GM18526 (cell line): ENCODE measurements around the gene AOC2.

ENCODE experiments used
- POLR2A ChIP-seq: IDR thresholded peaks from 3 replicates; pipeline ENCODE4 v1.6.1; 2011; ENCODE audit not compliant: insufficient read length; ENCODE audit errors: extremely low read depth

Gene AOC2

GRCh38 chr17:42866631-42867575 is 22.5 kb downstream of the AOC2 start:
- no peak for TF ChIP-seq POLR2A

DNA sequence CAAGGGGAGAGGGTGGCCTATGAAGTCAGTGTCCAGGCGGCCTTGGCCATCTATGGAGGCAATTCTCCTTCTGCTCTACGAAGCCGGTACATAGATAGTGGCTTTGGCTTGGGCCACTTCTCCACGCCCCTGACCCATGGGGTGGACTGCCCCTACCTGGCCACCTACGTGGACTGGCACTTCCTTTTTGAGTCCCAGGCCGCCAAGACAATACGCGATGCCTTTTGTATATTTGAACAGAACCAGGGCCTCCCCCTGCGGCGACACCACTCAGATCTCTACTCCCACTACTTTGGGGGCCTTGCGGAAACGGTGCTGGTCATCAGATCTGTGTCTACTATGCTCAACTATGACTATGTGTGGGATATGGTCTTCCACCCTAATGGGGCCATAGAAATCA is 24.0 kb downstream of the AOC2 start:
- no peak for TF ChIP-seq POLR2A

GRCh38 chr17:42871647-42872046 is 27.3 kb downstream of the AOC2 start:
- no peak for TF ChIP-seq POLR2A

- TF ChIP-seq POLR2A = no peak
Measured at GRCh38 chr17:42872251-42872965, 28.0 kb downstream of the AOC2 start.

DNA sequence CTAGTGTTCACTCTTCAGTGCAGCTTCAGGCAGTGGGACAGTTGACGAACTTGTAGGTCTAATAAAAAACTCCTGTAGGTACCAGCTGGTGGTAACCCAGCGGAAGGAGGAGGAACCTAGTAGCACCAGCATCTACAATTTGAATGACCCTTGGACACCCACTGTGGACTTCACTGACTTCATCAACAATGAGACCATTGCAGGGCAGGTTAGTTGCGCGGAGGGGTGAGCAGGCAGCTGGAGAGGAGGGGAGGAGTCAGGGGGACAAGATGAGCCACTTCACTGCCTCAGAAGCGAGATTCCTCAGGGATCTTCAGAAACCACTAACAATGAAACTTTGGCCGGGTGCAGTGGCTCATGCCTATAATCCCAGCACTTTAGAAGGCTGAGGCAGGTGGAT is 28.9 kb downstream of the AOC2 start:
- TF ChIP-seq POLR2A = no peak

DNA sequence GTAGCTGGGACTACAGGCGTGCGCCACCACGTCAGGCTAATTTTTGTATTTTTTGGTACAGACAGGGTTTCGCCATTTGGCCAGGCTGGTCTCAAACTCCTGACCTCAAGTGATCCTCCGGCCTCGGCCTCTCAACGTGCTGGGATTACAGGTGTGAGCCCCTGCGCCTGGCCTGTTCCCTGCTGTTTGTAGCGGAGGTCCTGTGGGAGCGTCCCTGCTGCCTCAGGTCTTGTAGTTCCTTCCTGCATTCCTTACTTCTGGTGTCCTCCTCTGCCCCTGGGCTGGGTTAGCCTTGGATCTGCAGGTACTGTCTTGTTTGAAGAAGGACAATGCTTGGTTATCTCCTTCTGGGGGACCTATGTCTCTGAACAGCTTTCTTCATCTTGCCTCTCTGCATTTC is 32.7 kb downstream of the AOC2 start:
- no peak for TF ChIP-seq POLR2A

DNA sequence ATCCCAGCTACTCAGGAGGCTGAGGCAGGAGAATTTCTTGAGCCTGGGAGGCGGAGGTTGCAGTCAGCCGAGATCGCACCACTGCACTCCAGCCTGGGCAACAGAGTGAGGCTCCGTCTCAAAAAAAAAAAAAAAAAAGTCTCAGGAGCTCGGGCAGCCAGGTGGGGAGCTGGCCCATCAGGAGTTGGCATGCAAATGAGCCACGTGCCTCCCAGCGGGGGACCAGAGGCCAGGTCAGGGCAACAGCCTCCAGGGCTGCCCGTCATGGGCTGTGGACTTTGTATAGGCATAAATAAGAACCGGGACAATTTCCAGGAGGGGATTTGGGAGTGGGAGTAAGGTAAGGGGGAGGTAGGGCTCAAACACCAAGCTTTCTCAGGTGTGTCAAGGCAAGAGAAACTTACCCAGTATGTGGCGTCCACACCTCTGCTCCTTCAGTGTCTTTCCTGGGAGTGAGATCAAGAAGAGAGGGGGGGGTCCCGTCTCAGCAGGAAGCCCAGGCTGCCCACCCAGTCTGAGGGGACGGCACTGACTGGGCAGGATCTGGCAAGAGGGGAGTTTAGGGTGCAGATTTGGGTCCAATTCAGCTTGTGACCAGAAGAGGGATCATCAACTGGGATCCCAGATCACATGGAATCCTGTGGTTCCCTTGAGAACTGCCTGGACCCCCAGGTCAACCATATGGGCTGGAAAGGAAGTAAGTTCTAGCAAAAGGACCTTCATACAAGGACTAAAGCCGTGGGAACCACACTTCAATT is 33.9 kb downstream of the AOC2 start:
- TF ChIP-seq POLR2A = no peak

DNA sequence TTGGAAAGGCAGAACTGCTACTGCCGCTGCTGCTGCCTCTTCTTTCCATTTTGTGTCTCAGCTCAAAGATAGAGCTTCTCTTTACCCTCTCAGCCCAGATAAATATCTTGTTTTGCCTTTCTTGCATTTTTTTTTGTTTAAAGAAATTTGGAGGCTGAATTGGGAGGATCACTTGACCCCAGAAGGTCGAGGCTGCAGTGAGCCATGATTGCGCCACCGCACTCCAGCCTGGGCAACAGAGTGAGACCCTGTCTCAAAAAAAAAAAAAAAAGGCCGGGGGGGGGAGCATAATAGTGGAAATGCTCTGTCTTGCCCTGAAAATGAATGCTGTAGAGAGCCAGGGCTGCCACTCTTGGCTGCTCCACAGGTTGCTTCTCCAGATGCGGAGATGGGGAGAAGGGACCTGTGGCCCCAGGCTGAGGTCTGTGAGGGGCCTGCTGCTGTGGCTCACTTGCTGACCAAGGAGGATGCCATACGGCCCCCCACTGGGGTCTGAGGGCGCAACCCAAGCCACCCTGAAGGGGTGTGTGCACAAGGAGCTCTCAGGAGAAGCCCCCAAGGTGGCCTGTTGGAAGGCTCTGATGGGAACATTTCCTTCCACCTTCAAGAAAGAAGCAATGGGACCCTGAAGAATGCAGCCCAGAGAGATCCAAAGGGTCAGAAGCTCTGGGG is 34.7 kb downstream of the AOC2 start:
- TF ChIP-seq POLR2A = no peak

DNA sequence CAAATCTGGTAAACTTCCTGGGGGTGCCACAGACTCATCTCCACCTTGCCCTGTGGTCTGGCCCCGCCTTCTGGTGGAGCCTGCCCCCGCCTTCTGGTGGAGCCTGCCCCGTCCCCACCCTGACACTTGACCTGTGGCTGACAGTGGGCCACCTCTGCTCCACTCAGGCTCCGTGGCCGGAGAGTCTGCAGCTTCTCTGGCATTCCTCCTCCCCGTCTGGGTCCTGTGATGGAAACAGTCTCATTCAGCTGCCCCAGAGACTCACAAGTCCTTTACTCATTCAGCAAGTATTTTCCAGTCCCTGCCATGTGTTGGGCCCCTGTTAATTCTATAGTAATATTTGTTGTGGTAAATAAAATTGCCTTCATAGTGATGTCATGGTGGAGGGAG is 35.2 kb downstream of the AOC2 start:
- TF ChIP-seq POLR2A = no peak

DNA sequence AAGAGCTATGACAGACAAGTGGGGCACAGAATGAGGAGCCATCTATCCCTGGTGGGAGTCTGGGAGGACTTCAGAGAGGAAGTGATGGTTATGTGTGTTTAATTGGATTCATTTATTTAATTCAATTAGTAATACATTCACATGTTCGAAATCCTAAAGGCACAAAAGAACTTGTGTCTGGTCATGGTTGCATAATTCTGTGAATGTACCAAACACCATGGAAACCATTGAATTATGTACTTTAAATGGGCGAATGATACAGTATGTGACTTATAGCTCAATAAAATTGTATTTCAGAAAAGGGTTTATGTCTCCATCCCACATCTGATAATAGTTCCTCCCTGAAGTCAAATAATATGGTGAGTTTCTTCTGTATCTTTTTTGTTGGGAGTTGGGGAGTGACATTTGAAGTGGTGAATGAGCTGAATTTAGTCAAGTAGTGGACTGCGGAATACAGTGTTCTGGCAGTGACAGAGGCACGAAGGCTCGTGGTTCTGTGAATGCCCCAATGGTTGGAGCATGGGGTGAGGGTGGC is 36.5 kb downstream of the AOC2 start:
- no peak for TF ChIP-seq POLR2A

- TF ChIP-seq POLR2A = no peak
Measured at GRCh38 chr17:42882166-42882565, 37.8 kb downstream of the AOC2 start.

DNA sequence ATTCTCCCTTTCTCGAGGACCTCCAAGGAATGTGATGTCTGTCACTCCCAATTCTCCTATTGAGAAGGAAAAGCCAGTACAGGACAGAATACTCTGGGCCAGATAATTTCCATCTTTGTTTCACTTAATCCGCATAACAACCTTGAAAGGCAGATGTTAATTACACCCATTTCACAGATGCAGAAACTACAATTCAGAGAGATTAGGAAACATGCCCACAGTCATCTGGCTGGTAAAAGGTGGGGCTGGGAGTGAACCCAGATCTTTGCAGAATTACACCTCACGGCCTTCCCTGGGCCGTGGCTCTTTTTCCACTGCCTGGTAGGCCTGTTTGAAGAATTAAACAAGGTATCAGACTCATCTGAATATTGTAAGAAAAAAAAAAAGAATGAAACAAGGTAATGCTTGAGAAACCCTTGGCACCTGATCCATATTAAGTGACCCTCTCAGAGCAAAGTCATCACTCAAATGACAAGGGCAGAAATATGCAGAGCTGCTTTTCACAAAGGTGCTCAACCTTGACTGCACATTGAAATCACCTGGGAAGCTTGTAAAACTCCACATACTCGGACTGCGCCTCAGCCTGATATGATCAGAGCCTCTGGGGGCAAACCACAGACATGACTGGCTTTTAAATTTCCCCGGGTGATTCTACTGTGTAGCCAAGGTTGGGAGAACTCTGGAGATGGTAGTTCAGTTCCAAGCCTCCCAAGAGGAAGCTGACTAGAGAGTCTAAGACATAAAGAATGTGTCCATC is 39.6 kb downstream of the AOC2 start:
- TF ChIP-seq POLR2A = no peak

DNA sequence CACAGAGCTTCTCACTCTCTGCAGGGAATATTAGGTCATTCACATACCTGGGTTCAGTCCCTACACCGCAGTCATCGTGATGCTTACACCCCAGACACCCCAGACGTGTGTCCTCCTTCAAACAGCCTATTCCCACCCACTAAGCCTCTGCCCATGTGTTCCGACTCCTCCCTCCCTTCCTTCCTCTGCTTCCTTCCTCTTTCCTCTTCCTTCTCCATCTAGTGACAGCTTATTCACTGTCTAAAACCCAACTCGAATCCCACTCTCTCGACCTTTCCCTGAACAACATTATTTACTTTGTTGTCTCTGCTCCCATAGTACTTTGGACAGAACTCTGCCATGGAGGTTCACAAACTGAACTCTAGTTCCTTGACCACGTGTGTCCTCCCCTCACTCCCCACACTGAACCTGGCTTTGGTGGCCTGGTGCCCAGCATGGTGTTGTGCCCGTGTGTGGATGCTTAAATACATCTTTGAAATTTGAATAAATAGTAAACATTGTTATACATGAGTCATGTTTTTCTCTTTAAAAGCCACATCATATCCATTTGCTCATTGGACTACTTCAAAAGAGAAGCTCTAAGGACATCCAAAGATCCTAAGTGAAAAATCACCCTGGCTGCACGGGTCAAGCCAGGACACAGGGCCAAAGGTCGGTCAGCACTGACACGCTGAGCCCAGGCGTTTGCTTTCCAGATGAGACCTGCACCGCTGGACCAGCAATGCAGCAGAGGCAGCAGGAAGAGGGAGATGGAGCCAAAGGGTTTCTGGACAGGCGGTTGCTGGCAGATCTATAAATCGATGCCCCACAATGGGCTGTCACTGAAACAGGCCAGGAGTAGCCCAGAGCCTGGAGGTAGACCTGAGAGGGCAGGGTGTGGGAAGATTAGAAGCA is 42.1 kb downstream of the AOC2 start:
- no peak for TF ChIP-seq POLR2A
